Measurements from ENCODE around the gene MMP1. TPM values are rescaled to one million over a fixed set of nuclear protein-coding genes. Genes with fewer than 3 reads are reported as not detected.

Gene MMP1
- total and polyA plus RNA-seq, 2 of the 13 experiments (the other 11 are each of a cell fraction or from before 2014, with no cell fraction given), result 0.09 to 0.21 TPM

GRCh38 chr11:102802341-102802740 is 4.4 kb upstream of the MMP1 start:
- CTCF ChIA-PET (ENCODE audit: low intra/inter-chr PET ratio, low total read pairs), result no interaction called here
- Histone ChIP-seq H3K79me2 (ENCODE audit: insufficient read depth, low read length) (no peaks in the 10 kb centered on the region), H3K4me1 (ENCODE audit: insufficient read depth, low read length) (no peaks in the 10 kb centered on the region), H2AFZ (ENCODE audit: low read length) (no peak overlapping the region), H3K4me2 (ENCODE audit: low read depth, low read length) (no peak overlapping the region), H3K4me3 (replicated peaks in 1 of 3; ENCODE audit: insufficient read depth in 1 of 3, low read depth in 2 of 3, low read length in 3 of 3) (no peak overlapping the region), H3K9ac (ENCODE audit: insufficient read depth, low read depth, low read length) (no peak overlapping the region), H3K36me3 (replicated peaks in 1 of 2; ENCODE audit: control insufficient read depth in 1 of 2, insufficient read depth in 2 of 2, low read length in 2 of 2) (no peaks in the 10 kb centered on the region), H3K27me3 (ENCODE audit: control insufficient read depth in 1 of 2, insufficient read depth in 2 of 2, low read length in 2 of 2) (no peaks in the 10 kb centered on the region; a peak in 1 of 5 replicates), H4K20me1 (ENCODE audit: insufficient read depth, low read length) (no peaks in the 10 kb centered on the region), H3K9me3 (ENCODE audit: low read length) (no peaks in the 10 kb centered on the region), H3K27ac (ENCODE audit: extremely low read length, insufficient read depth, low read length) (no peak overlapping the region)
- 2% methylated on average over 2 of the region's 2 CpGs for WGBS (ENCODE audit: low lambda C conversion rate)
- POLR2A ChIA-PET, result no interaction called here
- no TSS peak for BruUV-seq (replicated peaks)
- in situ Hi-C loops (cut with HindIII; ENCODE audit: extremely low pct_ligation_motif_present, low pct_unique_long_range_greater_than_20kb), result loop anchor here (10.0 kb wide), 1 partner anchor 132 kb away; no protein-coding TSS in a partner anchor
- DNase-seq (ENCODE audit: low spot score), result no peak
- FAIRE-seq, result no peak
- TF ChIP-seq ZNF350 (CRISPR knock-in tag; IDR thresholded peaks at IDR 0.05; ENCODE audit: borderline replicate concordance, low read depth) (no peak), KMT2A (CRISPR knock-in tag; IDR thresholded peaks at IDR 0.05) (no peak), ATF2 (CRISPR knock-in tag; IDR thresholded peaks at IDR 0.05) (no peak), THAP8 (CRISPR knock-in tag; IDR thresholded peaks at IDR 0.05; ENCODE audit: borderline replicate concordance) (no peak), ZNF235 (CRISPR knock-in tag; IDR thresholded peaks at IDR 0.05; ENCODE audit: borderline replicate concordance) (no peak), BHLHE40 (IDR thresholded peaks at IDR 0.05; ENCODE audit: low read length) (no peak), SRSF4 (IDR thresholded peaks at IDR 0.05; ENCODE audit: low read depth, low read length, poor library complexity, severe bottlenecking) (no peak), ZNF713 (CRISPR knock-in tag; IDR thresholded peaks at IDR 0.05) (no peak), ZBTB8A (CRISPR knock-in tag; IDR thresholded peaks at IDR 0.05; ENCODE audit: borderline replicate concordance, low read depth) (no peak), GTF3A (CRISPR knock-in tag; conservative IDR thresholded peaks at IDR 0.05) (no peak), ZNF367 (CRISPR knock-in tag; IDR thresholded peaks at IDR 0.05; ENCODE audit: borderline replicate concordance) (no peak)
- intact Hi-C loops (cut with micrococcal nuclease; ENCODE audit: unreplicated experiment), result loop anchor here (10.0 kb wide), 1 partner anchor 252 kb away; no protein-coding TSS in a partner anchor
- ATAC-seq, result no peak

Data from HepG2 (cell line).